Hepatocyte (in vitro differentiated cells): ENCODE data around the gene PLXNB2.

ENCODE experiments used
- CTCF ChIP-seq: fragments of 200-600 bp; sonication (generic); IDR thresholded peaks from 2 replicates; pipeline ENCODE4 v1.5.1; 2016; ENCODE audit warnings: antibody characterized with exemption, mild to moderate bottlenecking; ENCODE audit not compliant: poor library complexity
- EZH2 ChIP-seq: fragments of 200-600 bp; sonication (generic); IDR thresholded peaks from 2 replicates; pipeline ENCODE4 v1.6.1; 2016; ENCODE audit warnings: antibody characterized with exemption, mild to moderate bottlenecking, borderline replicate concordance
- EZH2phosphoT487 ChIP-seq: fragments of 200-600 bp; sonication (generic); IDR thresholded peaks from one replicate; pipeline ENCODE4 v1.6.1; 2018; ENCODE audit warnings: antibody characterized with exemption, mild to moderate bottlenecking, low read depth, moderate library complexity; ENCODE audit not compliant: unreplicated experiment, severe bottlenecking

- TF ChIP-seq CTCF (no peak), EZH2 (no peak), EZH2phosphoT487 (no peak)
Observed at GRCh38 chr22:50266994-50267393, 40.5 kb downstream of the PLXNB2 start.
